ENCODE measurements around the gene MAPK11.

MAPK11 gene

GRCh38 chr22:50232481-50233151 is 37.6 kb downstream of the MAPK11 start:
- no peak for TF ChIP-seq CTCF (IDR thresholded peaks at IDR 0.05; ENCODE audit: low read depth, low read length)
- DNase-seq = no peak
- H3K36me3 ChIP-seq = peaks cover 20% of the 10 kb centered on the region
- no peaks in the 10 kb centered on the region; the same call in 1 of the 2 replicates for H3K9me3 ChIP-seq
- H3K27me3 ChIP-seq = no peaks in the 10 kb centered on the region
- no peaks in the 10 kb centered on the region for H3K4me1 ChIP-seq
- H3K4me3 ChIP-seq (ENCODE audit: low read depth, low read length) = no peak overlapping the region

- no peaks in the 10 kb centered on the region for H3K4me1 ChIP-seq
- no peak for TF ChIP-seq CTCF (IDR thresholded peaks at IDR 0.05; ENCODE audit: low read depth, low read length)
- H3K36me3 ChIP-seq = peaks cover 27% of the 10 kb centered on the region
- DNase-seq = no peak
- H3K9me3 ChIP-seq = no peaks in the 10 kb centered on the region
- no peaks in the 10 kb centered on the region for H3K27me3 ChIP-seq
- no peak overlapping the region for H3K4me3 ChIP-seq (ENCODE audit: low read depth, low read length)
Observed at GRCh38 chr22:50229370-50229769, 40.8 kb downstream of the MAPK11 start.

GRCh38 chr22:50228366-50228765 is 41.8 kb downstream of the MAPK11 start:
- Histone ChIP-seq H3K36me3 (peaks cover 29% of the 10 kb centered on the region), H3K27me3 (no peaks in the 10 kb centered on the region), H3K4me3 (ENCODE audit: low read depth, low read length) (no peak overlapping the region), H3K9me3 (no peaks in the 10 kb centered on the region), H3K4me1 (no peaks in the 10 kb centered on the region)
- TF ChIP-seq CTCF (IDR thresholded peaks at IDR 0.05; ENCODE audit: low read depth, low read length) = no peak
- DNase-seq = no peak

- Histone ChIP-seq H3K4me3 (ENCODE audit: low read depth, low read length) (no peak overlapping the region), H3K4me1 (no peaks in the 10 kb centered on the region), H3K27me3 (no peaks in the 10 kb centered on the region), H3K36me3 (peaks cover 29% of the 10 kb centered on the region), H3K9me3 (no peaks in the 10 kb centered on the region)
- DNase-seq = no peak
- TF ChIP-seq CTCF (IDR thresholded peaks at IDR 0.05; ENCODE audit: low read depth, low read length) = no peak
Observed at GRCh38 chr22:50227579-50228215, 42.5 kb downstream of the MAPK11 start.

GRCh38 chr22:50226875-50227165 is 43.4 kb downstream of the MAPK11 start:
- Histone ChIP-seq H3K4me1 (no peaks in the 10 kb centered on the region), H3K36me3 (peaks cover 38% of the 10 kb centered on the region), H3K27me3 (no peaks in the 10 kb centered on the region), H3K4me3 (ENCODE audit: low read depth, low read length) (no peak overlapping the region), H3K9me3 (no peaks in the 10 kb centered on the region)
- TF ChIP-seq CTCF (IDR thresholded peaks at IDR 0.05; ENCODE audit: low read depth, low read length) = no peak
- DNase-seq = no peak

- no peak for DNase-seq
- H3K27me3 ChIP-seq = no peaks in the 10 kb centered on the region
- H3K4me1 ChIP-seq = no peaks in the 10 kb centered on the region
- no peak for TF ChIP-seq CTCF (IDR thresholded peaks at IDR 0.05; ENCODE audit: low read depth, low read length)
- H3K9me3 ChIP-seq = no peaks in the 10 kb centered on the region
- H3K36me3 ChIP-seq = peaks cover 42% of the 10 kb centered on the region
- H3K4me3 ChIP-seq (ENCODE audit: low read depth, low read length) = no peak overlapping the region
Observed at GRCh38 chr22:50226063-50226874, 43.9 kb downstream of the MAPK11 start.
